ENCODE results near the gene FOLR1.
A peak's percentile ranks its signal among the peaks of the same experiment; 100 is the strongest.
"Not testable (repeated sequence)": the region's sequence is repeated elsewhere in the genome, so short reads cannot be mapped to it uniquely, and the experiment has no call there.

Gene FOLR1

DNA sequence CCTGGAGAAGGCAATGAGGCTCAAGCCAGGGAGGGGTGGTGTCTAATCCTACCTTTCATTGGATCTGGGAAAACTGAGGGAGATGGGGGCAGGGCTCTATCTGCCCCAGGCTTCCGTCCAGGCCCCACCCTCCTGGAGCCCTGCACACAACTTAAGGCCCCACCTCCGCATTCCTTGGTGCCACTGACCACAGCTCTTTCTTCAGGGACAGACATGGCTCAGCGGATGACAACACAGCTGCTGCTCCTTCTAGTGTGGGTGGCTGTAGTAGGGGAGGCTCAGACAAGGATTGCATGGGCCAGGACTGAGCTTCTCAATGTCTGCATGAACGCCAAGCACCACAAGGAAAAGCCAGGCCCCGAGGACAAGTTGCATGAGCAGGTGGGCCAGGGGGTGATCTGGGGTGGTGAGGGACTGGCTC, at the start of gene FOLR1:
TSS of gene FOLR1 (plus strand) at position 180 of the 421 bp plus-strand sequence. CDS start at position 214, 34 bp downstream.
- TF ChIP-seq, protein P1, sequence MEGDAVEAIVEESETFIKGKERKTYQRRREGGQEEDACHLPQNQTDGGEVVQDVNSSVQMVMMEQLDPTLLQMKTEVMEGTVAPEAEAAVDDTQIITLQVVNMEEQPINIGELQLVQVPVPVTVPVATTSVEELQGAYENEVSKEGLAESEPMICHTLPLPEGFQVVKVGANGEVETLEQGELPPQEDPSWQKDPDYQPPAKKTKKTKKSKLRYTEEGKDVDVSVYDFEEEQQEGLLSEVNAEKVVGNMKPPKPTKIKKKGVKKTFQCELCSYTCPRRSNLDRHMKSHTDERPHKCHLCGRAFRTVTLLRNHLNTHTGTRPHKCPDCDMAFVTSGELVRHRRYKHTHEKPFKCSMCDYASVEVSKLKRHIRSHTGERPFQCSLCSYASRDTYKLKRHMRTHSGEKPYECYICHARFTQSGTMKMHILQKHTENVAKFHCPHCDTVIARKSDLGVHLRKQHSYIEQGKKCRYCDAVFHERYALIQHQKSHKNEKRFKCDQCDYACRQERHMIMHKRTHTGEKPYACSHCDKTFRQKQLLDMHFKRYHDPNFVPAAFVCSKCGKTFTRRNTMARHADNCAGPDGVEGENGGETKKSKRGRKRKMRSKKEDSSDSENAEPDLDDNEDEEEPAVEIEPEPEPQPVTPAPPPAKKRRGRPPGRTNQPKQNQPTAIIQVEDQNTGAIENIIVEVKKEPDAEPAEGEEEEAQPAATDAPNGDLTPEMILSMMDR (IDR thresholded peaks at IDR 0.05; ENCODE audit: insufficient read depth, low read depth, low read length, missing control alignments): no peak
- DNase-seq (ENCODE audit: low read depth): peak; percentile 31
- no peak within 1 kb of the TSS for H3K4me3 ChIP-seq (ENCODE audit: low read length)

- not testable (repeated sequence) for H3K4me3 ChIP-seq (ENCODE audit: low read length); DNase-seq (ENCODE audit: low read depth)
Measured at GRCh38 chr11:72142543-72142942, 49.4 kb upstream of the FOLR1 start.

DNA sequence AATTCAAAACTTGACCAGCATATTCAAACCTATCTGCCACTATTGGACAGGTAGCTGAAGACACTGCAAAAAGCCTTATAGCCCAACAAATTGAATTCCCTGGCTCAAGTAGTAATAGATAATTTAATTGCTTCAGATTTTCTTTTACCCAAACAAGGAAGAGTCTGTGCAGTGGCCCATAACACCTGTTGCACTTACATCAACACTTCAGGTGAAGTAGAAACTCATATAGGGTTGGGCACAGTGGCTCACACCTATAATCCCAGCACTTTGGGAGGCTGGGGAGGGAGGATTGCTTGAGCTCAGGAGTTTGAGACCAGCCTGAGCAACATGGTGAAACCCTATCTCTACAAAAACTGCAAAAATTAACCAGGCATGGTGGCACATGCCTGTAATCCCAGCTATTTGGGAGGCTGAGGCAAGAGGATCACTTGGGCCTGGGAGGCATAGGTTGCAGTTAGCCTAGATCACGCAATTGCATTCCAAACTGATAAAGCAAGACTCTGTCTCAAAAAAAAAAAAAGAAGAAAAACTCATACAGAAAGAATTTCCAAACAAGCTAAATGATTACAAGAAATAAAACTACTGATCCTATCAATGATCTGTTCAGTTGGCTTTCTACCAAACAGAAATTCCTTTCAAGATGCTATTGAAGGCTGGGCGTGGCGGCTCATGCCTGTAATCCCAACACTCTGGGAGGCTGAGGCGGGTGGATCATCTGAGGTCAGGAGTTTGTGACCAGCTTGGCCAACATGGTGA, 47.0 kb upstream of the FOLR1 start:
- no peak overlapping the region for H3K4me3 ChIP-seq (ENCODE audit: low read length)
- TF ChIP-seq, protein P1 (IDR thresholded peaks at IDR 0.05; ENCODE audit: insufficient read depth, low read depth, low read length, missing control alignments): no peak
- DNase-seq (ENCODE audit: low read depth): peak; percentile 93

DNA sequence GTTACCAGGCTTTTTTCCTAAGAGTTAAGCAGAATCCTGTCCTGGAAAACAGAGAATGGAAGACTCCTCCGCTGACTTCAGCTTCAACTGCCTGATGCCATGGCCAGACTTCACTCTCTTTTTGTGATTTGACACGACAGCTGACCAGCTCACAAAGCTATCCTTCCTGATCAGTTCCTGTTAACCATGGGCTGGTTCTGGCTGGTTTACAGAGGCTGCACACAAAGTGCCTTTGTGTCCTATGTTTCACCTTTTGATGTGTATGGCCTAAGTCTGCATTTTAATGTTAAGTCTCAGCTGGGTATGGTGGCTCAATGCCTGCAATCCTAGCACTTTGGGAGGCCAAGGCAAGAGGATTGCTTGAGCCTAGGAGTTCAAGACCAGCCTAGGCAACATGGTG, 45.3 kb upstream of the FOLR1 start:
- TF ChIP-seq, protein P1 (IDR thresholded peaks at IDR 0.05; ENCODE audit: insufficient read depth, low read depth, low read length, missing control alignments): no peak
- no peak overlapping the region for H3K4me3 ChIP-seq (ENCODE audit: low read length)
- no peak for DNase-seq (ENCODE audit: low read depth)

- no peak for DNase-seq (ENCODE audit: low read depth)
- no peak overlapping the region for H3K4me3 ChIP-seq (ENCODE audit: low read length)
- TF ChIP-seq, protein P1 (IDR thresholded peaks at IDR 0.05; ENCODE audit: insufficient read depth, low read depth, low read length, missing control alignments): no peak
Measured at GRCh38 chr11:72150882-72151281, 41.1 kb upstream of the FOLR1 start.

- not testable (repeated sequence) for H3K4me3 ChIP-seq (ENCODE audit: low read length); DNase-seq (ENCODE audit: low read depth)
Measured at GRCh38 chr11:72153874-72154273, 38.1 kb upstream of the FOLR1 start.

DNA sequence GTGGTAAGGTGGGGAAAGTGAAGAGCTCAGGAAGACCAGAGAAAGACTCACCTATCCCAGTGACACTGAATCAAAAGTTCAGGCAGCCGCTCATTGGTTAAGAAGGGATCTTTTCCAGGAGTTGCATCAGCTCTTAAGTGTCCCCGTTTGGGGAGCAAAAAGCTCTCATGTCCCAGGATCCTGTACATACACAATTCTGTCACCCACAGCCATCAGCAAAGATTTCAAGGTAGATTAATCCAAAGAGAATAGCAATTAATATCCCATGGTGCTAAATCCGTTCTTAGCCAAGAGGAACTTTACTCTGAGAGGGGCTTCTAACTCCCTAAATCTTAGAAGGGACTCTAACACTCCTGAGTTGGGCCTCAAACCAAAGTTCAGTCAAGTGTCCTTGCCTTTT, 37.1 kb upstream of the FOLR1 start:
- DNase-seq (ENCODE audit: low read depth): no peak
- no peak overlapping the region for H3K4me3 ChIP-seq (ENCODE audit: low read length)
- TF ChIP-seq, protein P1 (IDR thresholded peaks at IDR 0.05; ENCODE audit: insufficient read depth, low read depth, low read length, missing control alignments): no peak

- no peak overlapping the region for H3K4me3 ChIP-seq (ENCODE audit: low read length)
- DNase-seq (ENCODE audit: low read depth): no peak
- TF ChIP-seq, protein P1 (IDR thresholded peaks at IDR 0.05; ENCODE audit: insufficient read depth, low read depth, low read length, missing control alignments): no peak
Measured at GRCh38 chr11:72155751-72156150, 36.2 kb upstream of the FOLR1 start.
